ENCODE measurements around the gene TMEM100. TPM values are rescaled to one million over a fixed set of nuclear protein-coding genes. Genes with fewer than 3 reads are reported as not detected.

TMEM100 gene
- total RNA-seq, 1 experiment from 2014 or later = not detected

GRCh38 chr17:55769625-55770000 is 46.9 kb upstream of the TMEM100 start:
- Histone ChIP-seq H3K79me2 (ENCODE audit: low read depth) (no peaks in the 10 kb centered on the region), H3K36me3 (ENCODE audit: low read depth) (no peaks in the 10 kb centered on the region), H3K4me2 (peak overlapping the region; percentile 38), H3F3A (ENCODE audit: insufficient read depth, low read depth) (peaks cover 13% of the 10 kb centered on the region; the same call in 1 of the 2 replicates), H4K20me1 (ENCODE audit: insufficient read depth) (peaks cover 11% of the 10 kb centered on the region; the same call in 1 of the 2 replicates), H2AFZ (no peak overlapping the region), H3K4me3 (no peak overlapping the region), H3K4me1 (replicated peaks; ENCODE audit: insufficient read depth) (peaks cover 13% of the 10 kb centered on the region), H3K9me3 (ENCODE audit: insufficient read depth, low read depth) (no peaks in the 10 kb centered on the region), H3K27me3 (ENCODE audit: insufficient read depth, low read depth) (no peaks in the 10 kb centered on the region), H3K9me2 (ENCODE audit: insufficient read depth) (no peaks in the 10 kb centered on the region), H3K27ac (peak overlapping the region; percentile 9; the same call in 1 of the 2 replicates)
- no TSS peak for BruUV-seq (replicated peaks)
- TF ChIP-seq EZH2 (IDR thresholded peaks at IDR 0.05; ENCODE audit: low read depth) (no peak), CTCF (conservative IDR thresholded peaks at IDR 0.05) (no peak)
- ChIA-PET POLR2A (ENCODE audit: unreplicated experiment) (no interaction called here), CTCF (interaction anchor here (1.0 kb wide), 1 partner anchor 18 kb away, joined by 3 read pairs; the partner anchor contains the start of gene PCTP)
- intact Hi-C loops (cut with micrococcal nuclease; ENCODE audit: unreplicated experiment) = no loop called here
- peak in 1 of 2 experiments; percentile 67 for DNase-seq

- Histone ChIP-seq H3K4me2 (peak overlapping the region; percentile 38), H3K4me1 (replicated peaks; ENCODE audit: insufficient read depth) (peaks cover 13% of the 10 kb centered on the region), H3K27me3 (ENCODE audit: insufficient read depth, low read depth) (no peaks in the 10 kb centered on the region), H3K27ac (peak overlapping the region; percentile 9; the same call in 1 of the 2 replicates), H3K9me2 (ENCODE audit: insufficient read depth) (no peaks in the 10 kb centered on the region), H3K9me3 (ENCODE audit: insufficient read depth, low read depth) (no peaks in the 10 kb centered on the region), H3F3A (ENCODE audit: insufficient read depth, low read depth) (peaks cover 13% of the 10 kb centered on the region; the same call in 1 of the 2 replicates), H3K36me3 (ENCODE audit: low read depth) (no peaks in the 10 kb centered on the region), H4K20me1 (ENCODE audit: insufficient read depth) (peaks cover 11% of the 10 kb centered on the region; the same call in 1 of the 2 replicates), H3K4me3 (no peak overlapping the region), H3K79me2 (ENCODE audit: low read depth) (no peaks in the 10 kb centered on the region), H2AFZ (no peak overlapping the region)
- CTCF ChIA-PET = no interaction called here
- no peak for TF ChIP-seq CTCF (conservative IDR thresholded peaks at IDR 0.05)
- no peak for TF ChIP-seq EZH2 (IDR thresholded peaks at IDR 0.05; ENCODE audit: low read depth)
- BruUV-seq (replicated peaks) = no TSS peak
- no peak for DNase-seq
- intact Hi-C loops (cut with micrococcal nuclease; ENCODE audit: unreplicated experiment) = no loop called here
- POLR2A ChIA-PET (ENCODE audit: unreplicated experiment) = no interaction called here
Observed at GRCh38 chr17:55768936-55769624, 46.4 kb upstream of the TMEM100 start.

- CTCF ChIA-PET = no interaction called here
- Histone ChIP-seq H3K27me3 (ENCODE audit: insufficient read depth, low read depth) (no peaks in the 10 kb centered on the region), H3K4me2 (no peak overlapping the region), H4K20me1 (ENCODE audit: insufficient read depth) (peaks cover 5% of the 10 kb centered on the region; the same call in 1 of the 2 replicates), H3F3A (ENCODE audit: insufficient read depth, low read depth) (peaks cover 13% of the 10 kb centered on the region), H3K4me1 (replicated peaks; ENCODE audit: insufficient read depth) (peaks cover 13% of the 10 kb centered on the region), H3K9me3 (ENCODE audit: insufficient read depth, low read depth) (no peaks in the 10 kb centered on the region), H3K27ac (no peak overlapping the region), H3K4me3 (no peak overlapping the region), H2AFZ (no peak overlapping the region), H3K79me2 (ENCODE audit: low read depth) (no peaks in the 10 kb centered on the region), H3K9me2 (ENCODE audit: insufficient read depth) (no peaks in the 10 kb centered on the region), H3K36me3 (ENCODE audit: low read depth) (no peaks in the 10 kb centered on the region)
- no peak for DNase-seq
- POLR2A ChIA-PET (ENCODE audit: unreplicated experiment) = no interaction called here
- intact Hi-C loops (cut with micrococcal nuclease; ENCODE audit: unreplicated experiment) = no loop called here
- BruUV-seq (replicated peaks) = no TSS peak
- TF ChIP-seq CTCF (conservative IDR thresholded peaks at IDR 0.05) = no peak
- TF ChIP-seq EZH2 (IDR thresholded peaks at IDR 0.05; ENCODE audit: low read depth) = no peak
Observed at GRCh38 chr17:55765472-55765871, 42.8 kb upstream of the TMEM100 start.
